ENCODE data around the gene CEP112.

DNA sequence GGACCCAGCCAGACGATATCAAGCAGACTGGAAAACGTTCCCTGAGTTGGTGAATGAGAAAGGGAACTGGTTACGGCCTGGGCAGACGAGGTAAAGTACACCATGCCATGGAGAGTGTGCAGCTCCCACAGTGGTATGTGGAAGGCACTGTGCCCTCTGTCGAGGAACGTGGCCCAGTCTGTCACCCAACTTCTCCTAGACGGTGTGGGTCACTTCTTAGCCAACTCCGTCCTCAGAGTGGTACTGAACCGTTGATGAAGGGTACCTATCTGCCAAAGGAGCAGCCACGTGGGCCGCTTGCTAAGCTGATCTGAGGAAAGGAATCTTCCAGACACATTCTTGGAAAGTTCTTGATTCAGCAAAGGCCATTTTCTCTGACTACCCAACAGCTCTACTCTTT is 574.4 kb downstream of the CEP112 start:
- TF ChIP-seq, protein P1, sequence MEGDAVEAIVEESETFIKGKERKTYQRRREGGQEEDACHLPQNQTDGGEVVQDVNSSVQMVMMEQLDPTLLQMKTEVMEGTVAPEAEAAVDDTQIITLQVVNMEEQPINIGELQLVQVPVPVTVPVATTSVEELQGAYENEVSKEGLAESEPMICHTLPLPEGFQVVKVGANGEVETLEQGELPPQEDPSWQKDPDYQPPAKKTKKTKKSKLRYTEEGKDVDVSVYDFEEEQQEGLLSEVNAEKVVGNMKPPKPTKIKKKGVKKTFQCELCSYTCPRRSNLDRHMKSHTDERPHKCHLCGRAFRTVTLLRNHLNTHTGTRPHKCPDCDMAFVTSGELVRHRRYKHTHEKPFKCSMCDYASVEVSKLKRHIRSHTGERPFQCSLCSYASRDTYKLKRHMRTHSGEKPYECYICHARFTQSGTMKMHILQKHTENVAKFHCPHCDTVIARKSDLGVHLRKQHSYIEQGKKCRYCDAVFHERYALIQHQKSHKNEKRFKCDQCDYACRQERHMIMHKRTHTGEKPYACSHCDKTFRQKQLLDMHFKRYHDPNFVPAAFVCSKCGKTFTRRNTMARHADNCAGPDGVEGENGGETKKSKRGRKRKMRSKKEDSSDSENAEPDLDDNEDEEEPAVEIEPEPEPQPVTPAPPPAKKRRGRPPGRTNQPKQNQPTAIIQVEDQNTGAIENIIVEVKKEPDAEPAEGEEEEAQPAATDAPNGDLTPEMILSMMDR (optimal IDR thresholded peaks at IDR 0.05 in 1 of 3, IDR thresholded peaks at IDR 0.05 in 1 of 3, conservative IDR thresholded peaks at IDR 0.05 in 1 of 3; ENCODE audit: extremely low read depth in 1 of 3, insufficient read depth in 2 of 3, low read length in 3 of 3): no peak
- no peak for TF ChIP-seq EZH2 (IDR thresholded peaks at IDR 0.05; ENCODE audit: low read length)

All from keratinocyte (primary cell).